Stimulated activated CD4-positive, alpha-beta T cell treated with anti-CD3 and anti-CD28 coated beads, Interleukin-12 subunit alpha, Interleukin-12 subunit beta, amount 100 ng/mL, for 48 hours (primary cell): ENCODE data around the gene CLEC4G.
"Not testable (repeated sequence)": the region's sequence is repeated elsewhere in the genome, so short reads cannot be mapped to it uniquely, and the experiment has no call there.

Experiments
- DNase-seq, 3 donors: peaks; one replicate each; pipeline ENCODE4 v3.0.0-alpha.2; 2020; ENCODE audit warnings: low read depth in 2 of 3, low spot score in 1 of 3

CLEC4G gene

DNA sequence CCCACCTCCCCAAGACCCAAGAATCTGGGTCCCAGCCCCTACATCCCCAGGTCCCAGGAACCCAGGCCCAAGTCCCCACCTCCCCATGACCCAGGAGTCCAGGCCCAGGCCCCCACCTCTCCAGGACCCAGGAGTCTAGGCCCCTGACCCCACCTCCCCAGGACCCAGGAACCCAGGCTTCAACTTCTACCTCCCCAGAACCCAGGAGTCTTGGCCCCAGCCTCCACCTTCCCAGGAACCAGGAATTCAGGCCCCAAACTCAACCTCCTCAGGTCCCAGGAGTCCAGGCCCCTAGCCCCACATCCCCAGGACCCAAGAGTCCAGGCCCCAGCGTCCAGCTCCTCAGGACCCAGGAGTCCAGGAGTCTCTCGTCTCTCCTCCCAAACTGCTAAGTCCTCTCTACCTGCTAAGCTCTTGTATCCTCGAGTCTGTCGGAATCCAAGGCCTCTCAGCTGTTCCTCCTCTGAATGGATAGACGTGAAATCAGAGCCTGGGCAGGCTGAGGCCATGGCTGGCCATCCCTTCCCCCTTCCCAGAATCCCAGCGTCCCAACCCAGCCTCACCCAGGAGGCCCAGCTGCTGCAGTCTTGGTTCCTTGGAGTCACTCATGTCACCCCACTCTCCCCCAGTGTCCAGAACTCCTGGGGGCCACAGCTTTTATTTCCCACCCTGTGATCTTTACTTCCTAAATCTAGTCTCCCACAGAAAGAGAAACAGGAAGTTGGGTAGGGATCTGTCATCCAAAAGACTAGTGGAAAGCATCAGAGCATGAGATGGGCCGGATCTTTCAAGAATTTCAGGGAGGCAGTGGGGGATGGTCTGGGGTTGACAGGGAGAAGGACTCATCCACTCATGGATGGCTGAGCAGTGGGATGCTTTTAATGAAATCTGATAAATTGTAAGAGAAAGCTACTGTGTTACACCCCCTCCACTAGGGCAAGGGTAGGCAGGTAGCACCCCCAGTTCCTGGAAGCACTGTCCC lies 15.3 kb upstream of the CLEC4G start, which contains the start of gene CD209:
Gene CD209, minus strand, starts transcription at position 632 of the 982 bp plus-strand sequence. Its CDS starts 23 bp downstream, at position 609.
- DNase-seq, result no peak

DNA sequence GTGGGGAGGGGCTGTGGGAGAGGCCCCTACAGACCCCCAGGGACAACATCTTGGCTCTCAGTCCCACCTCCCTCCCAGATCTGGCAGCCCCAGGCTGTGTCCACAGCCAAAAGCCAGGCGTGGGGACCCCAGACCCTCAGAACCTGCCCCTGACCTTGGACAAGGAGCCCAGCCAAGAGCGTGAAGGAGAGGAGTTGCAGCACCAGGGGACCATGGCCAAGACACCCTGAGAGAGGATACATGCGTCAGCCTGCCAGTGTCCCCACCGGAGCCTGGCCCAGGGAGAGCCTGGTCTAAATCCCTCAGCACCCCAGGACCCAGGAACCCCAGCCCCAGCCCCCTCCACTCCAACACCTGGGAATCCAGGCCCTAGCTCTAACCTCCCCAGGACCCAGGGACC lies 14.4 kb upstream of the CLEC4G start:
- DNase-seq, result not testable (repeated sequence)

DNA sequence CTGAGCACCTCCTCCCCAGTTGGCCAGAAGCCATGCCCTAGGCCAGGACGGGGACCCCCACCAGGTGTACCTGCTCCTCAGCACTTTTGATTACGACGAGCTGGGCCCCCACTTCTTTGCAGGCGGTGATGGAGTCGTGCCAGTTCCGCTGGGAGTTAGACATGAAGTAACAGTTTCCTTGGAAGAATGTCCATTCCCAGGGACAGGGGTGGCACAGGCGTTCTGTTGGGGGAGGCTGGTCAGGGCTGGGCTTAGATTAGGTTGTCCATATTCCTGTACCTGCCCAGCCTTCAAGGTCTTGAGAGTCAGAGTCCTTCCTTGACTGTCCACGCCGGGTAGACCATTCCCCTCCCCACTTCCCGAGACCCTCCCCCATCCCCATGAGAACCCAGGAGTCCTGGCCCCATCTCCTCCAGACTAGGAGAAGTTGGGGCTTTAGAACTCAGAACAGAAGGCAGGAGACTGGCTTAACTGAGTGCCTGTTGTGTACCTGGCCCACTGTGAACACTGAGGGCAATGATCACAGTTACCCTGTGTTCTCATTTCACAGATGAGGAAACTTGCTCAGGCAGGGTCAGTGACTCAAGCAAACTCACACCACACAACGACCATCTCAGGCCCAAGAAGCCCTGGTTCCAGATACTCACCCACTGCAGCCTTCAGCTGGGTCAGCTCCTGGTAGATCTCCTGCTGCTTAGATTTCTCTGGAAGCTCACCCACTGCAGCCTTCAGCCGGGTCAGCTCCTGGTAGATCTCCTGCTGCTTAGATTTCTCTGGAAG lies 13.2 kb upstream of the CLEC4G start:
- DNase-seq, result no peak

DNA sequence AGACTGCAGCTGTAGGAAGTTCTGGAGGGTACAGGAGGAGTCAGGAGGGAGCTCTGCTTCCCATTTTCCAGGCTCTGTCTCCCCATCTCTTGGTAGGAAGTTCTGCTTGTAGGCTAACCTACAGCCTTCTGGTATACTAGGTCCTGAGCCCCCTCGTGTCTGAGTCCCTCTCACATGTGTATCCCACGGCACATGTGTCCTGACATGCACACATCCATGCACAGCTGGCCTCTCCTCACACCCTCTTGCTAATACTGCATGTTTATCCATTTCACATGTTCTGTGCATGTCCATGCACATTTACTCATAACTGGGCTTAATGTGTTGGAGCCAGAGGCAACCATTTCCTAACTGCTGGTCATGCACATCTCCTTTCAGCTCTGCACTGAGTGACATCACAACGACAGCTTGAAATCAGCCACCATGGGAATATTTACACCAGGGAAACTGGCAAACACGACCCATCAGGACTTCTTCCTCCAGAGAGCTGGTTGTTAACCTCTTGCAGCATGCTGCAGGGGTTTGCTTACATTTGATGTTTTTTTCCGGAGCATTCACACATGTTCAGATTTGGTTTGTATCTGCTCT lies 12.4 kb upstream of the CLEC4G start:
- DNase-seq, result no peak

DNA sequence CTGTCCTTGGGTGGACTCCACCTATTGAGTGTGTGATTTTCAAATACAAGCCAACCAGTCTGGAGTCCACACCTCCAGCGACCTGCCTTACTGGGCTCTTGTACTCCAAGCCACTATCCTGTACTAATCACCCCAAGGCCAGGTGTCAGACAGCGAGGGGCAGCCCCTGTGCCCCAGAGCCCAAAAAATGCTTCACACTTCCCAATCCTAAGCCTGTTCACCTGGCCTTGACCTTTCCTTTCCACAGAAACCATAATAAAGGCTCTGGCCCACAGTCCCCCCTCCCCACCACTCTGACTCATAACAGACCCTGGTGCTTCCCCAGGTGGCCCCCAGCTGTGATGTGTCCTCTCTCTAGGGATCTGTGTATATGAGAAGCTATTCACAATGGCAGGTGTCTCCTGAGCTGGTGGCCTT lies 11.5 kb upstream of the CLEC4G start:
- no peak for DNase-seq

DNA sequence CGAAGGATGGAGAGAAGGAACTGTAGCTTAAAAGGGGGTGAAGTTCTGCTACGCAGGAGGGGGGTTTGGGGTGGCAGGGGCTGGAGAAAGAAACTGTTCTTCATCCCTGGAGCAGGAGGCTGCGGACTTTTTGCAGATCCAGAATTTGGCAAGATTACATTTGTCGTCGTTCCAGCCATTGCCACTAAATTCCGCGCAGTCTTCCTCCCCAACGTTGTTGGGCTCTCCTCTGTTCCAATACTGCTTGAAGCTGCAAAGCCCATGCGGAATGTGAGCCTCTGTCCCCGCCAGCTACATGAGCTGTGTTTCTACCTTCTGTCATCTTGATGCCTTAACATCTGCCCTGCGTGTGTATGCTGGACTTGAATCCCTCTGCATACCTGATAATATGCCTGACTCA lies 11.1 kb upstream of the CLEC4G start:
- no peak for DNase-seq

DNA sequence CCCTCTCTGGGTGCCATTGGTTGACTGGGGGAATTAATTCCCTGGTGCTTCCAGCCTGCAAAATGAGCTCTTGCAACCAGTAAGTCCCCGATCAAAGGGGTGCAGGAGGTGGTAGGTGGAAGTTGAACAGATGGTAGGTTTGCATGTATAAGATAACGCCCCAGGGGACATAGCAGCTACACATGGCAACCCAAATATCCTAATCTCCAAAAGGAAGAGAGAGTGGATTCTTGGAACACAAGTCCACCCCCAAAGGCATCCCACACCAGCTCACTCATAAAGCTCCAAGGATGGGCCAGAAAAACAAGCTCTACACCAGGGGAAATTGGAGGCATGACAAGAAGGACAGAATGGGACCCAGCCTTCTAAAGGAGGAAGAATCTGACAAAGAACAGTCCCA lies 10.7 kb upstream of the CLEC4G start:
- DNase-seq, result no peak

DNA sequence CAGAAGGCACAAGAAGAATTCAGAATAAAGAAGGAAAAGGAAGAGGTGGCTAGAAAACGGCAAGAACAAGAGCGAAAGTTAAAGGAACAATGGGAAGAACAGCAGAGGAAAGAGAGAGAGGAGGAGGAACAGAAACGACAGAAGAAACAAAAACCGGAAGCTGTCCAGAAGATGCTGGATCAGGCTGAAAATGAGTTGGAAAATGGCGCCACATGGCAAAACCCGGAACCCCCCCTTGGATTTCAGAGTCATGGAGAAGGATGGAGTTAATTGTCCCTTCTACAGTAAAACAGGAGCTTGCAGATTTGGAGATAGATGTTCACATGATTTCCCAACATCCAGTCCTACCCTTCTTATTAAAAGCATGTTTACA lies 8.8 kb upstream of the CLEC4G start:
- DNase-seq, result no peak

DNA sequence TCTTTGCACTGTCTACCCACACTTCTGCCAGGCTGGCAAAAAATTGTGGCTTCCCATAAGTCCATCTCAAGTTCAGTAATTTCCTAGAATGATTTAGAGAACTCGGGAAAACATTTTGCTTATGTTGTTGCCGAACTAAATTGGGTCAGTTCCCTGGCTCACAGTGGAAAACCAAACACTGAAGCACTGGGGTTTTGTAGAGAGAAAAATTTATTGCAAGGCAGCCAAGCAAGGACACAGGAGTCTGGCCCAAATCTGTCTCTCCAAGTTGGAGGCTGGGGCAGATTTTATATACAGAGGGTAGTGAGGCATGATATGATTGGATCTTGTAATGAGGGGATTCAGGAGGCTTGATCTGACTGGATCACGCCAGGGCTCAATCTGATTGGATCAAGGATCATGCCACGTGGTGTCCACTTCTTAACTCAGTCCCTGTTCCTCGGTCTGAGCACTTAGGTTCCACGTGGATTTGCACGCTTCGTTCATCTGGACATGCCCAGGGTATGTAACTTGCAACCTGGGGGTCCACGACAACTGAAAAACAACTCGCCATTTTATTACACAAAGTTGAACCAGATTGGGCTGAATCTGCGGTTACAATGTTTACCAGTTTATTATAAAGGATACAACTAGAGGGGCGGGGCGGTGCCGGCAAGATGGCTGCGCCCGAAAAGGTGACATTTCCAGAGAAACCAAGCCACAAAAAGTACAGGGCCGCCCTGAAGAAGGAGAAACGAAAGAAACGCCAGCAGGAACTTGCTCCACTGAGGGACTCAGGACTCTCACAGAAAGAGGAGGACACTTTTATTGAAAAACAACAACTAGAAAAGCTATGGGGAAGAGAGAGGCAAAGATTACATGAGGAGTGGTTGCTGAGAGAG lies 8.1 kb upstream of the CLEC4G start:
- DNase-seq, result no peak

DNA sequence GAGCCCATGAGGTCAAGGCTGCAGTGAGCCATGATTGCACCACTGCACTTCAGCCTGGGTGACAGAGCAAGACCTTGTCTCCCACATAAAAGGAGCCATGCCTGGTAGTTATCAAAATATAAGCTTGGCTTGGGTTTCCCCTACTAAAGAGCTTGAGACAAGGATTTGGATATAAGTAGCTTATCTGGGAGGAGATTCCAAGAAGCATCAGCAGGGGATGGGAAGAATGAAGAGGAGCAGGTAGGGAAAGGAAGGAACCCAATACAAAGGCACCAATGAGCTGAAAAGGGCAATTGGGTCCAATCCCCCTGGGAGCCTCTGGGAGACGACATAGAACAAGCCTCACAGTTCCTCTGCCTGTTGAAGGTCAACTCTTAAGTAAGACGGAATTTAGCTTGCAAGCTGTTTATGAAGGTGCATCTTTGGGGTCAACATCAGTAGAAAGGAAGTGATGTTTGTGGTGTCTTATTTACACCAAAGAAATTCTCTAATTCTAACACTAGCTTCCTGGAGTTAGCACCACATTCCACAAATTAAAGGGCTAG lies 7.4 kb upstream of the CLEC4G start:
- DNase-seq, result no peak

DNA sequence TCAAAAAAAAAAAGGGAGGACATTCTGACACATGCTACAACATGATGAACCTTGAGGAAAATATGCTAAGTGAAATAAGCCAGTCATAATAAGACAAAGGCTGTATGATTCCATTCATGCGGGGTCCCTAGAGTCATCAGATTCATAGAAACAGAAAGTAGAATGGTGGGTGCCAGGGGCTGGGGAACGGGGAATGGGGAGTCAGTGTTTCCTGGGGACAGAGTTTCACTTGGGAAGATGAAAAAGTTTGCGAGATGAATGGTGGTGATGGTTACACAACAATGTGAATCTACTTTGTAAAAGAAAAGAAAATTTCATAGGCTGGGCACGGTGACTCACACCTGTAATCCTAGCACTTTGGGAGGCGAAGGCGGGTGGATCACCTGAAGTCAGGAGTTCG lies 6.1 kb upstream of the CLEC4G start:
- DNase-seq, result peak; percentile 25 to 61 (median 45)

DNA sequence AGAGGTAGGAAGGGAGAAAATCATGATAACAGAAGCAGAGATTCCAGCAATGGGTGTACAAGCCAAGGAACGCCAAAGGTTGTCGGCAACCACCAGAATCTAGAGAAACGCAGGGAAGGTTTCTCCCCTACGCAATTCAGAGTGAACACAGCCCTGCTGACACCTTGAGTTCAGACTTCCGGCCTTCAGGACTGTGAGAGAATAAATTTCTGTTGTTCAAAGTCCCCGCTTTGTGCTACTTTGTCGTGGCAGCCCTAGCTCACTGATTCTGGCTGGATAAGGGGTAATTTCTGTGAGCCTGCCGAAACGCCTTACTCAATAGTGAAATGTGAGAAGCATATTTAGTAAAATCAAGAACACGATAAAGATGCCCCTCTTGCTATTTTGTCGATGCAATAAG lies 5.3 kb upstream of the CLEC4G start:
- no peak for DNase-seq

DNA sequence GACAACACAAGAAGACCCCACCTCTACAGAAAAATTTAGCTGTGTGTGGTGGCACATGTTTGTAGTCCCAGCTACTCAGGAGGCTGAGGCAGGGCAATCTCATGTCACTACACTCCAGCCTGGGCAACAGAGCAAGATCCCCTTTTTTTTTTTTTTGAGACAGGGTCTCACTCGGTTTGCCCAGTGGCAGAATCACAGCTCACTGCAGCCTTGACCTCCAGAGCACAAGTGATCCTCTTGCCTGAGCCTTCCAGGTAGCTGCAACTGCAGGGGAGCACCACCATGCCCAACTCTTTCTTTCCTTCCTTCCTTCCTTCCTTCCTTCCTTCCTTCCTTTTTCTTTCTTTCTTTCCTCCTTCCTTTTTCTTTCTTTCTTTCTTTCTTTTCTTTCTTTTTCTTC lies 4.2 kb upstream of the CLEC4G start:
- DNase-seq, result no peak

DNA sequence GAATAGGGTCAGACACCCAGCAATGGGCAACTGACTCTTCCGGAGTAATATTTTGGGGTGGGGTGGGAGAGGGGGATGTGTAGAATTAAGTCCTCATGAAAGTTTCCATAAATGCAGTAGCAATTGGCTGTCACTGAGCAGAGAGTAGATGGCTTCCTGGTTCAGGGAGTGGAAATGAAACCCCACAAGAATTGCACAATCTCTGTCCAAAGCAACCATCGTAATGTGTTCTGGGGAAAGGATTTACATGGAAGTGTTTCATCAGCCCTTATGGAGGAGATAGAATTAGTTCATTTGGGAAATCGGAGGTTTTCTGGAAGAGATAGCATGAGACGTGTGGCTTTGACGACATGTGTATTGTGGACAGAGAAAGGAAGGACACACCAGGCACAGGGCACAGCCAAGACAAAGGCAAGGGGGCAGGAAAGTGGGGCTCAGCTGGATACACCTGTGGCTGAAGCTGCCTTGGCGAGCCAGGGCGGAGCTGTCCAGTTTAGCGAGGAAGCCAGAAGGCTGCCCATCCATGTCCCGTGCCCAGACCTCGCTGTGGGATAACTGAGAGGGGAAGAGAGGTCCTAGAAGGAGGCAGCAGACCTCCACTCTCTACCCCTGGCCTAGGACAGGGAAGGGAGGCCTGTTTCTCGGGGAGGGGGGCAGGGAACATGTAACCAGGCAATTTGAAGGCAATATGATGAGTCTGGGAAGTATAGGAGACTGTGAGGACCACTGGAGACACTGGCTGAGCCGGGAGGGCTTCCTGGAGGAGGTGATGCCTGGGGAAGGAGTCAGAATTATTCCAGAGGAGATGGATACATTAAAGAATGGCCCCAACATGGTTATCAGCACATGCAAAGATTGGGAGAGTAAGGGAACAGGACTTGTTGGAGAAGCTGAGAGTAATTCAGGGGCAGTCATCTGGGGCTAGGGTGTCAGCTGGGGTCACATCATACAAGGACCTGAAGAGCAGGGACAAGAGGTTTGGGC lies 2.6 kb upstream of the CLEC4G start:
- DNase-seq, result no peak

DNA sequence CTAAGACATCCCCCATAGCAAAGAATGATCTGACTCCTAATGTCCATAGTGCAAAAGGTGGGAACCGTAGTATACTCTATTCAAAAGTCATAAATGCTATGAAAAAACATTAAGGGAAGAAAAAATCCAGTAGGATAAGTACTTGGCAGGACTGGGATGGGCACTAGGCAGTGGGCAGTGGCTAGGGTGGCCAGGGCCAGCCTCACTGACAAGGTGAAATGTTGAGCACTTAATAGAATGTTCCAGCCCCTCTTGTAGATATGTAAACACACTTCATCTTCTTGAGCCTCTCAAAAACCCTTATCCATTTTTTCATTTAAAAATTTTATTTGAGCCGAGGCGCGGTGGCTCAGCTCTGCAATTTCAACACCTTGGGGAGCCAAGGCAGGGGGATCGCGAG lies 1.5 kb upstream of the CLEC4G start:
- no peak for DNase-seq

DNA sequence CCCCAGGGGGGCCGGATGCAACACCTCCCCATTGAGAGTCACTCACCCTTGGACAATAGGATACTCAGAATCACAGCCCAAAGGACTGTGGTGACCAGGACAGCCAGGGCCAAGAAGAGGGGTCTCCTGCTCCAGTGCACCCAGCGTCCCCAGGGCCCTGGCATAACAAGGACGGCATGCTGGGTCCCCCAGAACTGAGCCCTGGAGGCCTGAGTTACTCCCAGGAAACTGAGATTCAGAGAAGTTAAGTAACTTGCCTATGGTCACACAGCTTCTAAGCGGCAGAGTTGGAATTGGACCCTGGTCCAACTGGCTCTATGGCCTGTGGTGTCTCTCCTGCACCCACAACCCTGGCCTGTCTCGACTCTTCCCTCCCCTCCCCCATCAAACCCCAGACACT lies 295 bp downstream of the CLEC4G start:
- no peak for DNase-seq

DNA sequence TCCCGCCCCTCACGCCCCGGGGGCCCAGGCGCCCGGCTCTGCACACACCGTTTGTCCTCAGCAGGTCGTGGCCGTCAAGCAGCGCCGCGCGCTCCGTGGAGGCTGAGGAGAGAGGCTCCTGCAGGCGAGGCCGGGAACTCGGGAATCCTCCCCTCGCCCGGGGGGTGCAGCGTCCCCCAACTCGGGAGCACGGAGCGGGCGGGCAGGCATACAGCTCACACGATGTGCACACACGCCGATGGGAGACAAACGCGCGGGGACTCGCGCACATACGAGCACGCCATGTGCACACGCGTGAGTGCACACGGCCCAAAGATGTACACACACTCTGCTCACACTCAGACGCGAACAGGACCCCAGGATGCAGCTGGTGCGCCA lies 703 bp downstream of the CLEC4G start:
- DNase-seq, result no peak

DNA sequence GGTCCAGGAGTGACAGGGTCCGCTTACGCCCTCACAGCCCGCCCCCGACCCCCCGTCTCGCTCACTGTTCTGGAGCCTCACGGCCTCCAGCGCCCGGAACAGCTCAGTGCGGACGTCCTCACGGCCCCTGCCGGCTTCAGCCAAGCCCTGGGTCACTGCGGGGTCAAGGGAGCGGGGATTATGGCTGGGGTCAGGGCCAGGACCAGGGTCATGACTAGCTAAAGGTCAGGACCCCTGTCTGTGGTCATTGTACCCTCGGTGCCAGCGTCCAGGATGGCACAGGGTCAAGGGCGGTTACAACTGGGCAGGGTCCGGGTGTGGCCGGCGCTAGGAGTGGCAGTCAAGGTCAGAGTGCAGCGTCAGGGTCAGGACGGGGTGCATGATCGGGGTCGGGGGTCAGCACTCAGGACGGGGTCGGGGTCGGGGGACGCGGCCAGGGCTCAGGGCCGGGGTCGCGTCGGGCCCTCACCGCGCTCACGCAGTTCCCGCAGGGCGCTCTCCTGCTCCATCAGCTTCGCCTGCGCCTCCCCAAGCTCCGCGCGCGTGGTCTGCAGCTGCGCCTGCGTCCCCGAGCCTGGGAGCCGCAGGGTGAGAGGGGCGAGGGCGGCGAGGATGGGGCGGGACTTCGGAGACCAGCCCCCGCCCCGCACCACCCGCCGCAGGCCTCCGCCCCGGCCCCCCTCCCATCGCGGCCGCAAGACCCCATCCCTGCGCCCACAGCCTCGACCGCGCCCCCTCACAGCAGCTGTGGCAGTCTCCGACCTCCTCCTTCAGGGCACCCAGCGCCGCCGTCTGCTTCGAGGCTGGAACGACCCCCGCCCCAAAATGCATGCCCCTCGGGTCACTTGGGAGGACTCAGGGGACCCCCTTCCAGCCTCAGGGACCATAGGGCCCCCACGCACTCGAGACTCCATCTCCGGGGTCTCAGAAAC lies 1.4 kb downstream of the CLEC4G start:
- DNase-seq, result no peak
